B cell (primary cell): ENCODE results near the gene CST9L.

ENCODE experiments used
- EZH2 ChIP-seq: IDR thresholded peaks from 2 replicates; pipeline ENCODE4 v1.6.1; 2012; ENCODE audit warnings: borderline replicate concordance, low read depth, mild to moderate bottlenecking, moderate library complexity, low read length; ENCODE audit not compliant: insufficient read depth, poor library complexity, severe bottlenecking
- TF ChIP-seq, protein P1 (sequence below): fragments of 200-600 bp; IDR thresholded peaks from one replicate; pipeline ENCODE4 v1.8.0; 2022; ENCODE audit warnings: antibody characterized with exemption, mild to moderate bottlenecking

DNA sequence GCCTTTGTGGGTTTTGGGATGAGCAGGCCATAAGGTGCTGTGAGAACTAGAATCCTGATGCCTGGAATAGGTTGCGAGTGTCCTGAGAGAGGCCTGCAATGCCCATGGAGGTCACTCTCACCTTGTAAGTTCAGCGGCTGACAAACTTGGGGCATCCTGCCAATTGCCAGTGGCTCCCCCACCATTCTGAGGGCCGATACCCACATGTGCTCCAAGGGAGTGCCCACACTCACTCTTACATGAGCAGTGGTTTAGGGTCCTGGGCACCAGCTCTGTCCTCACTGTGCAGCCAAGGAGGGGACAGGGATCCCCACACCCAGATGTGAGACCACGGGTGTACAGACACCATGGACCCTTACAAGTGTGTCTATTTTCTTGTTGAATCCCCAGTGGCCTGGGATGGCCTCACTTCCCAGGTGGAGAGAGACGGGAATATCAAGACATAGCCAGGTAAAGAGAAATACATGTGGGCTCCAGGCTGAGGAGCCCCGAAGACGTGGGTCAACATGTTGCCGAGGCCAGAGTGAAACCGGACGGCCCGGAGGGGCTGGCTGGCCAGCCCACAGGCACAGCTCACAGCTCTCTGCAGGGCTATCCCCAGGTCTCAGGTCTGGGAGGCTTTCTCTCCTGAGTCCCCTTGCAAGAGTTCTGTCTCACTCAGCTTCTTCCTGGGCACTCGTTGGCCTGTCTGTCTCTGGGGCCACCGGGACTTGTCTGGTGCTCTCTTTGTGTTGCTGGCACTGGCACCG lies 39.4 kb upstream of the CST9L start:
- TF ChIP-seq, protein P1, sequence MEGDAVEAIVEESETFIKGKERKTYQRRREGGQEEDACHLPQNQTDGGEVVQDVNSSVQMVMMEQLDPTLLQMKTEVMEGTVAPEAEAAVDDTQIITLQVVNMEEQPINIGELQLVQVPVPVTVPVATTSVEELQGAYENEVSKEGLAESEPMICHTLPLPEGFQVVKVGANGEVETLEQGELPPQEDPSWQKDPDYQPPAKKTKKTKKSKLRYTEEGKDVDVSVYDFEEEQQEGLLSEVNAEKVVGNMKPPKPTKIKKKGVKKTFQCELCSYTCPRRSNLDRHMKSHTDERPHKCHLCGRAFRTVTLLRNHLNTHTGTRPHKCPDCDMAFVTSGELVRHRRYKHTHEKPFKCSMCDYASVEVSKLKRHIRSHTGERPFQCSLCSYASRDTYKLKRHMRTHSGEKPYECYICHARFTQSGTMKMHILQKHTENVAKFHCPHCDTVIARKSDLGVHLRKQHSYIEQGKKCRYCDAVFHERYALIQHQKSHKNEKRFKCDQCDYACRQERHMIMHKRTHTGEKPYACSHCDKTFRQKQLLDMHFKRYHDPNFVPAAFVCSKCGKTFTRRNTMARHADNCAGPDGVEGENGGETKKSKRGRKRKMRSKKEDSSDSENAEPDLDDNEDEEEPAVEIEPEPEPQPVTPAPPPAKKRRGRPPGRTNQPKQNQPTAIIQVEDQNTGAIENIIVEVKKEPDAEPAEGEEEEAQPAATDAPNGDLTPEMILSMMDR: no peak
- TF ChIP-seq EZH2: no peak
